Right lobe of liver (tissue), 6 donors: ENCODE measurements around the gene CDK11B. TPM values are rescaled to one million over a fixed set of nuclear protein-coding genes. Genes with fewer than 3 reads are reported as not detected.
"Not testable (repeated sequence)": the region's sequence is repeated elsewhere in the genome, so short reads cannot be mapped to it uniquely, and the experiment has no call there.

Experiments used
- ATAC-seq, 4 donors: fragments of 200-7000 bp; cut with Tn5 transposase; one replicate each; pipeline ENCODE4 v1.9.1; 2020; ENCODE audit warnings: mild to moderate bottlenecking in 4 of 4, moderate library complexity in 4 of 4
- DNase-seq, 3 donors: peaks; one replicate each; pipeline ENCODE4 v3.0.0-alpha.2; 2020
- H3K27ac ChIP-seq, 3 donors: fragments of 200-600 bp; one replicate each; pipeline ENCODE4 v1.8.0; 2022
- H3K27me3 ChIP-seq, 2 donors: fragments of 200-600 bp; one replicate each; pipeline ENCODE4 v1.8.0; 2022
- H3K36me3 ChIP-seq, 4 donors: fragments of 200-600 bp; sonication (generic) in 1 of 4; one replicate each; pipeline versions ENCODE4 v1.5.1 to v1.8.0; 2017 to 2022; ENCODE audit warnings: control low read depth in 1 of 4
- H3K4me1 ChIP-seq, 4 donors: fragments of 200-600 bp; sonication (generic) in 1 of 4; one replicate each; pipeline versions ENCODE4 v1.5.1 to v1.8.0; 2017 to 2022; ENCODE audit warnings: control low read depth in 1 of 4
- H3K4me3 ChIP-seq, 3 donors: fragments of 200-600 bp; one replicate each; pipeline ENCODE4 v1.8.0; 2022
- H3K9me3 ChIP-seq, 4 donors: fragments of 200-600 bp; sonication (generic) in 1 of 4; one replicate each; pipeline versions ENCODE4 v1.5.1 to v1.8.0; 2017 to 2022; ENCODE audit warnings: control low read depth in 1 of 4
- WGBS: methylation state at CpG from one replicate; pipeline ENCODE4 v1.1.6; 2018; ENCODE audit warnings: low coverage, low lambda C conversion rate; ENCODE audit not compliant: insufficient coverage; ENCODE audit errors: missing lambda C conversion rate; 5-methylcytosine and 5-hydroxymethylcytosine counted together
- intact Hi-C, 2 donors: fragments of 100-400 bp; cut with DNase I; formaldehyde crosslinking; loops; one replicate each; pipeline versions ENCODE4 v1.11.2 to v1.14.1; 2022
- total RNA-seq, 6 experiments: library from RNA; depleted of rRNA in 2 of 6; stranded (reverse); fragments of >200 nt in 2 of 6; fragmentation: NEBNext Ultra II Directional in 3 of 6; extraction: Animal tissue kit (Norgen Biotek cat#: 25700) in 3 of 6; gene quantifications; one replicate each; pipeline versions ENCODE4 v1.1.0 to v1.2.4, GENCODE V29; 2016 to 2023
- donor health status: DM: no; HTN: yes; CAD: no.
- donor health status: DM: no; HTN: no; CAD: no.
- donor health status: DM: no; HTN: no; CAD: no.
- donor health status: DM: no; HTN: yes; CAD: no.
- donor health status: DM: no; HTN: yes; CAD: no.

The CDK11B gene
- total RNA-seq, 6 experiments from 2014 or later, result 8.0 to 11.8 (median 9.5) TPM

DNA sequence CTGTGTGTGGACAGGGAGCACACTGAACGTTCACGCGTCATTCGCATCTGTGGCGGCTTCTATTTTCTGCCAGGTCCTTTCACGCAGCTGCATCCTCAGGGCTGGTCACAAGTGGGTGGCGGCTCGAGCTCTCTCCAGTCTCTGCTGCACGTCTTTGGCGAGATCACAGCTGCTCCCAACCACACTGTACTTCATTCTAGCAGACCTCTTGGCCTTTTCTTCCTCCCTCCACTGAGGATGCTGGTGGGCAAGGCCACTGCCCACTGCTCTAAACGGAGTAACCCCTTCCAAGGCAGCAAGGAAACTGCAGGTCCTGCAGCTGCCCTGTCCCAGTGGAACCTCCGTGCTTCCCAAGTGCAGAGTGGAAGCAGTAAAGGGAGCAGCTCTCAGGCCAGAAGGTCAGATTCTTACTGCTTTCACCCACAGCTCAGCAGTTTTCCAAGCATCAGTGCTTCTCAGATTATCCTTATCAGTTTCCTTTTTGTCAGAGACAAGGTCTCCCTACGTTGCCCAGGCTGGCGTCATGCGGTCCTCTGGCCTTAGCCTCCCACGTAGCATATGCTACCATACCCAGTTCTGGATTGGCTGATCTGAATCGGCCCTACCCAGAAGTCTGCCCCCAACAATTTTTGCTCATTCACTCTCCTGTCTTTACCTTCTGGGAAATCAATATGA lies 11.1 kb downstream of the CDK11B start:
- intact Hi-C loops, result not testable (repeated sequence)
- peak in 2 of 3 donors; percentile 25 to 30 for DNase-seq
- peaks cover 0 to 26% (median 5%) of the 10 kb centered on the region in 4 donors for H3K36me3 ChIP-seq

DNA sequence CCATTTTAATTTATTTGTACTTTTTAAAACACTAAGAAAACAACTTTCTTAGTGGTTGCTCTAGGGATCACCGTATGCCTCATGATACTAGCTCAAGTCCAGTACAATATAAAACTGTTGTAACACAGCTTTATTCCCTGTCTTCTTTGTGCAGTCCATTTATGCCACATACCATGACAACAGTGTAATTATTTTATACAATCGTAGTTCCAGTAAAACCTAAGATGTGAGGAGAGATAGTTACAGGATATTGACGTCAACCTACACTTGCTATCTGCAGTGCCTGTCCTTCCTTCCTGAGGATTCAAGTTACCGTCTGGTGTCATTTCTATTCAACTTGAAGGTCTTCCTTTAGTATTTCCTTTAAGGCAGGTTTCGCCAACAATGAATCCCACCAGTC lies 12.5 kb downstream of the CDK11B start:
- DNase-seq, H3K27me3 ChIP-seq, H3K27ac ChIP-seq, H3K4me3 ChIP-seq, intact Hi-C loops, H3K4me1 ChIP-seq, H3K9me3 ChIP-seq: not testable (repeated sequence)
- ATAC-seq, result peak; percentile 22 to 57 (median 42)
- H3K36me3 ChIP-seq, result peaks cover 0 to 14% (median 0%) of the 10 kb centered on the region in 4 donors
- 71% methylated on average over 4 of the region's 5 CpGs for WGBS

More for the DNA sequence above, 11.1 kb downstream of the CDK11B start:
- not testable (repeated sequence) for H3K27ac ChIP-seq, H3K4me1 ChIP-seq, H3K27me3 ChIP-seq, H3K4me3 ChIP-seq, H3K9me3 ChIP-seq
- 90% methylated on average over 14 of the region's 17 CpGs for WGBS
- ATAC-seq, result peak; percentile 37 to 69 (median 56)

DNA sequence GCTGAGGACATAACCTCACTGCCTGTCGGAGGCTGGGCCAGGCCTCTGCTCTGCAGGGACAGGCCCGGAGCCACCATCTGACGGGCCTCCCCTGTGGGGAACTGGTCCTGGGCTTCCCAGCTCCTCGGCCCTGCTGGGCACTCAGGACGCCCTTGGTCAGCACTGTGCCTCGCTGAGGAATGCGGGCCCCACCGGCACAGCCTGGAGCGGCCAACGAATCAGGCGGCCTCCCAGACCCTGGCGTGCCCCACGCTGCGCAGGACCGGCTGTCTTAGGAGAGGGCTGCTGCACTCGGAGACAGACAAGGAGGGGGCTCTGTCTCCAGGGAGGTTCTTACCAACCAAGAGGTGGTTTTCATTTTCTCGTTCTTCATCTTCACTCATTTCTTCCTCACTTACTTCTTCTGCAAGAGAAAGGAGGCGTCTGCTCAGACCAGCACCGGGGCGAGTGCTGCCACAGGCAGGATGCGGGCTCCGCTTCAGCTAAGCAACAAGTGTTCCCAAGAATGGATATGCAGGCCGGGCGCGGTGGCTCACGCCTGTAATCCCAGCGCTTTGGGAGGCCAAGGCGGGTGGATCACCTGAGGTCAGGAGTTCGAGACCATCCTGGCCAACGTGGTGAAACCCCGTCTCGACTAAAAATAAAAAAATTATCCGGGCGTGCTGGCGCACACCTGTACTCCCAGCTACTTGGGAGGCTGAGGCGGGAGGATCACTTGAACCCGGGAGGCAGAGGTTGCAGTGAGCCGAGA lies 17.9 kb downstream of the CDK11B start:
- H3K4me1 ChIP-seq, H3K27me3 ChIP-seq, intact Hi-C loops, H3K4me3 ChIP-seq, H3K9me3 ChIP-seq, ATAC-seq, H3K36me3 ChIP-seq, H3K27ac ChIP-seq, DNase-seq: not testable (repeated sequence)
- WGBS, result 84% methylated on average over 5 of the region's 38 CpGs

DNA sequence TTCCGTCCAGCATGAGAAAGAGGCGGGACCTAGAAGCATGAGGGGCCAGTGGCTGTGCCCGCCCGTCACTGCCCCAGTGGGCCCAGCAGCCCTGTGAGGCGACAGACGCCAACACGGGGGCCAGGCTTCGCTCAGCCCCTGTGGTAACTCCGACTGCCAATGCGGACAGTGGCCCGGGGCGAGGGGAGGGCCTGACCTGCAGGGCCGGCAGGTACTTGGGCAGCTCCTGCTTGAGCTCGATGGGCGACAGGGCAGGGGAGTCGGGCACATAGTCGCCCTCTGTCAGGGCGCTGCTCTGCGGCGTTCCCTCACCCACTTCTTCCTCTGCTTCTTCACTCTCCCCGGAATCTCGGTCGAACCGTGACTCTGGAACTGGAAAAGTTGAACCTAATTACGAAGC lies 18.7 kb downstream of the CDK11B start:
- H3K36me3 ChIP-seq, H3K27me3 ChIP-seq, H3K4me1 ChIP-seq, H3K9me3 ChIP-seq, ATAC-seq, intact Hi-C loops, H3K27ac ChIP-seq, H3K4me3 ChIP-seq, DNase-seq: not testable (repeated sequence)
- WGBS, result no CpG with 5 or more reads among the region's 25 CpGs

DNA sequence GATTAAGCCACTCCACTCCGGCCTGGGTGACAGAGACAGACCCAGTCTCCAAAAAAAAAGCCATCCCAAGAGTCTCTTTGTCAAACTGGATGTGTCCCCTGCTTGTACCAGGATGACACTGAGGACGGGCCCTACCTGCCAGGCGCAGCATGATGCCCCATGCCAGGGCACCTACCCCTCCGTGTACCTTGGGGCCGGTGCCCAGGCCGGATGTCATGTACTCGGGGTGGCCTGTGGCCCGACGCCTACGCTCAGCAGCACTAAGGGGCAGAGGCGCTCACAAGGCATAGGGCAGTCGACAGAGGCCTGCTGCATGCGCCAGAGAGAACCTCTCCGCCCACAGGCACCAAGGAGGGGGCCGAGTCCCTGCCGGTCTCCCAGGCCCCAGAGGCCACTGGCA lies 19.4 kb downstream of the CDK11B start:
- H3K4me1 ChIP-seq, H3K4me3 ChIP-seq, H3K36me3 ChIP-seq, intact Hi-C loops, H3K9me3 ChIP-seq, H3K27ac ChIP-seq, H3K27me3 ChIP-seq, ATAC-seq: not testable (repeated sequence)
- 100% methylated on average over 1 of the region's 16 CpGs for WGBS
- peak in 1 of 3 donors; percentile 35 for DNase-seq

DNA sequence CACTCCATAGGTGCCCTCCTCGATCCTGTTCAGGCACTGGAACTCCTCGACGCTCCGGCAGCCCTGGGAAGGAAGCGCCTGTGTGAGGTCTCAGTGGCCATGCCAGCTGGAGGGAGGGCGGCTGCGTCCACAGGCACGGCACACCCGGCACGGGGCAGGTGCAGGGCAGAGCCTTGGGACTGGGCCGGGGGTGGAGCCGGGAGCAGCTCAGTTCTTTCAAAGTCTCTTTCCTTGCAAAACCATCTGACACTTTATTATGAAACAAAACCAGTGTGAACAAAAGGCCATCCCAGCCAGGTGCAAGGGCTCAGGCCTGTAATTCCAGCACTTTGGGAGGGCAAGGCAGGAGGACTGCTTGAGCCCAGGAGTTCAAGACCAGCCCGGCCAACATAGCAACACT lies 20.3 kb downstream of the CDK11B start:
- intact Hi-C loops, H3K27ac ChIP-seq, H3K36me3 ChIP-seq, H3K4me3 ChIP-seq, H3K9me3 ChIP-seq, H3K4me1 ChIP-seq, H3K27me3 ChIP-seq: not testable (repeated sequence)
- DNase-seq, result peak in 2 of 3 donors; percentile 20 to 36
- 90% methylated on average over 1 of the region's 13 CpGs for WGBS
- ATAC-seq, result peak in 2 of 4 donors; percentile 46 to 52

DNA sequence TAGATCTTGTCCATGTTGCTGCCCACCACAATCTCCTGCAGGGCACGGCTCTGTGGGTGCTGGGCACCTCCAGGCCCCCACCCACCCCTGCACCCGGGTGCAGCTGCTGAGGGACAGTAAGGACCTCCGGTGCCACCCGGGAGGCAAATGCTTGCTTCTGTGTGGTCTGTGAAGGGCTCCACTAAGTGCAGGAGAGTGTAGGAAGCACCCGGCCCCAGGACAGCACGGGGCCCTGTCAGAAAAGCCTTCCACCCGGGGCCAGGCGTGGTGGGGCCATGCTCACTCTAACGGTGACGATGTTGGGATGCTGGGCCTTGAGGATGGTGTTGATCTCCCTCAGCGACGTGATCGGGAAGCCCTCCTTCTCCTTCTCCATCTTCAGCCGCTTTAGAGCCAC lies 21.3 kb downstream of the CDK11B start:
- H3K4me3 ChIP-seq, ATAC-seq, H3K27ac ChIP-seq, H3K27me3 ChIP-seq, H3K9me3 ChIP-seq, H3K36me3 ChIP-seq, intact Hi-C loops, H3K4me1 ChIP-seq: not testable (repeated sequence)
- WGBS, result no CpG with 5 or more reads among the region's 14 CpGs
- DNase-seq, result peak in 1 of 3 donors; percentile 9

DNA sequence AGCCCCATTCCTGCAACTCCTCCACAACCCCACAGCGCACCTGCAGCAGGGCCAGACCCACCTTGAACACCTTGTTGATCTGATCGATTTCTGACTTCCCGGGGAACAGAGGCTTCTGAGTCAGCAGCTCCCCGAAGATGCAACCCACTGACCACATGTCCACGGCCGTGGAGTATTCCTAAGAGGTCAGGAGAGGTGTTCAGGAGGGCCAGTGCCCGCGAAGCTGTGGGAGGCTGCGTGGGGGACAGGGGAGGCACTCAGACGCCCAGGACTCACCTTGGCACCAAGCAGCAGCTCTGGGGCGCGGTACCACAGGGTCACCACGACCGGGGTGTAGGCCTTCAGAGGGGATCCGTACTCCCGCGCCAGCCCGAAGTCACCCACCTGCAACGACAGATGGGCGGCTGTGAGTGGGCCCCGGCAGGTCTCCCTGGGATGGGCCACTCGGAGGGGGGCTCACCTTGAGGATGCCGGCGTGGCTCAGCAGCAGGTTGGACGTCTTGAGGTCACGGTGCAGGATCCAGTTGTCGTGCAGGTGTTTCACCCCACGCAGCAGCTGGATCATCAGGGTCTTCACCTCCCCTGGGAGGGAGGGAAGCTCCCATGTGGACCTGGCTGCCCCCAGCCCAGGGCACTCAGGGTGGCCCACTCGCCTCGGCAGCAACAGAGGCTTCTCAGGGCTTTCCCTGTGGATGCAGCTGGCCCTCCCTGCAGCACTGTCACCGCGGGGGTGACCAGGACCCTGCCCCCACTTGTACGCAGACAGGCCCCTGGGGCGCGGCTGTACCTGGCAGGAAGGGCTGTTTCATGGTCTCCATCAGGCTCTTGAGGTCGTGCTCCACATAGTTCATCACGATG lies 22.0 kb downstream of the CDK11B start:
- ATAC-seq, intact Hi-C loops, H3K36me3 ChIP-seq, H3K4me1 ChIP-seq, H3K4me3 ChIP-seq, H3K9me3 ChIP-seq, H3K27ac ChIP-seq, H3K27me3 ChIP-seq: not testable (repeated sequence)
- 100% methylated on average over 1 of the region's 37 CpGs for WGBS
- peak in 2 of 3 donors; percentile 38 to 39 for DNase-seq

- H3K27me3 ChIP-seq, H3K9me3 ChIP-seq, H3K4me1 ChIP-seq, H3K4me3 ChIP-seq, H3K36me3 ChIP-seq, H3K27ac ChIP-seq, intact Hi-C loops: not testable (repeated sequence)
- peak in 2 of 3 donors; percentile 29 to 32 for DNase-seq
- ATAC-seq, result peak in 1 of 4 donors; percentile 5
- WGBS, result 93% methylated on average over 3 of the region's 13 CpGs
These were observed 24.2 kb downstream of the CDK11B start for GRCh38 chr1:1634613-1635012.

DNA sequence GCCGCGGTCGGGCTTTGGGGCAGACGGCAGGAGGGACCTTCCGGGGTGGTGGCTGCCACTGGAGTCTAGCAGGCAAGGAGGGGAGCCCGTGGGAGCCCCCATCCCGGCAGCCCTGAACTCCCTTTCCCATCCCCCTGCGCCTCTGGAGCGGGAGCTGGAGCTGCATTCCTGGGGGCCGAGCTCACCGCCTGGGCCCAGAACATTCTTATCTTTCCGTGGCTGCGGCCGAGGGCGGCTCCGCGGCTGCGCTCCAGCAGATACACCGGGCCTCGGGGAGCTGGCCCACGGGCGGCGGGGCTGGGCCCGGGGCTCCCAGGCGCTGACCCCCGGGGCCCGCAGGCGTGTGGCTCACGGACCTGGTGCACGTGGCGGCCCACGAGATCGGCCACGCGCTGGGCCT lies 25.4 kb downstream of the CDK11B start:
- intact Hi-C loops, H3K4me3 ChIP-seq, H3K9me3 ChIP-seq, H3K4me1 ChIP-seq, H3K36me3 ChIP-seq, DNase-seq, H3K27me3 ChIP-seq, H3K27ac ChIP-seq: not testable (repeated sequence)
- ATAC-seq, result peak in 1 of 4 donors; percentile 31
- WGBS, result no CpG with 5 or more reads among the region's 35 CpGs
